ENCODE results near the gene ZFYVE21.

Gene ZFYVE21

DNA sequence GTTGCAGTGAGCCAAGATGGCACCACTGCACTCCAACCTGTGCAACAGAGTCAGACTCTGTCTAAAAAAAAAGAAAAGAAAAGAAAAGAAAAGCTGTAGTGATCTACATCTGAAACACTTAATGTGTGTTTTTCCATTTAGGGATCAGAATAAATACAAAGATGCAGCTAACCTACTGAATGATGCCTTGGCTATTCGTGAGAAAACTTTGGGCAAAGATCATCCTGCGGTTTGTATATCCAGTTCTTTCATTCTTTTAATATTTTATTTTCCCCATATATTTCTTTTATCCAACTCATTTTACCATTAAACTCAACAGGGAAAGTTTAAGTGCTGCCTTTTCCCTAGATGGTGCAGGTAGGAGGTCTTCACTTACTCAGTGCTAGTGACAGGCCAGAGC is 46.2 kb upstream of the ZFYVE21 start:
- H3K27ac ChIP-seq (replicated peaks): no peak overlapping the region
- TF ChIP-seq GABPA (IDR thresholded peaks at IDR 0.05; ENCODE audit: low read depth) (no peak), POLR2AphosphoS5 (IDR thresholded peaks at IDR 0.05; ENCODE audit: low read depth) (no peak), SPI1 (IDR thresholded peaks at IDR 0.05; ENCODE audit: borderline replicate concordance, low read depth) (no peak)
- TF ChIP-seq, protein P1, sequence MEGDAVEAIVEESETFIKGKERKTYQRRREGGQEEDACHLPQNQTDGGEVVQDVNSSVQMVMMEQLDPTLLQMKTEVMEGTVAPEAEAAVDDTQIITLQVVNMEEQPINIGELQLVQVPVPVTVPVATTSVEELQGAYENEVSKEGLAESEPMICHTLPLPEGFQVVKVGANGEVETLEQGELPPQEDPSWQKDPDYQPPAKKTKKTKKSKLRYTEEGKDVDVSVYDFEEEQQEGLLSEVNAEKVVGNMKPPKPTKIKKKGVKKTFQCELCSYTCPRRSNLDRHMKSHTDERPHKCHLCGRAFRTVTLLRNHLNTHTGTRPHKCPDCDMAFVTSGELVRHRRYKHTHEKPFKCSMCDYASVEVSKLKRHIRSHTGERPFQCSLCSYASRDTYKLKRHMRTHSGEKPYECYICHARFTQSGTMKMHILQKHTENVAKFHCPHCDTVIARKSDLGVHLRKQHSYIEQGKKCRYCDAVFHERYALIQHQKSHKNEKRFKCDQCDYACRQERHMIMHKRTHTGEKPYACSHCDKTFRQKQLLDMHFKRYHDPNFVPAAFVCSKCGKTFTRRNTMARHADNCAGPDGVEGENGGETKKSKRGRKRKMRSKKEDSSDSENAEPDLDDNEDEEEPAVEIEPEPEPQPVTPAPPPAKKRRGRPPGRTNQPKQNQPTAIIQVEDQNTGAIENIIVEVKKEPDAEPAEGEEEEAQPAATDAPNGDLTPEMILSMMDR (IDR thresholded peaks at IDR 0.05; ENCODE audit: insufficient read depth, low read length): no peak
- TF ChIP-seq, protein P2, sequence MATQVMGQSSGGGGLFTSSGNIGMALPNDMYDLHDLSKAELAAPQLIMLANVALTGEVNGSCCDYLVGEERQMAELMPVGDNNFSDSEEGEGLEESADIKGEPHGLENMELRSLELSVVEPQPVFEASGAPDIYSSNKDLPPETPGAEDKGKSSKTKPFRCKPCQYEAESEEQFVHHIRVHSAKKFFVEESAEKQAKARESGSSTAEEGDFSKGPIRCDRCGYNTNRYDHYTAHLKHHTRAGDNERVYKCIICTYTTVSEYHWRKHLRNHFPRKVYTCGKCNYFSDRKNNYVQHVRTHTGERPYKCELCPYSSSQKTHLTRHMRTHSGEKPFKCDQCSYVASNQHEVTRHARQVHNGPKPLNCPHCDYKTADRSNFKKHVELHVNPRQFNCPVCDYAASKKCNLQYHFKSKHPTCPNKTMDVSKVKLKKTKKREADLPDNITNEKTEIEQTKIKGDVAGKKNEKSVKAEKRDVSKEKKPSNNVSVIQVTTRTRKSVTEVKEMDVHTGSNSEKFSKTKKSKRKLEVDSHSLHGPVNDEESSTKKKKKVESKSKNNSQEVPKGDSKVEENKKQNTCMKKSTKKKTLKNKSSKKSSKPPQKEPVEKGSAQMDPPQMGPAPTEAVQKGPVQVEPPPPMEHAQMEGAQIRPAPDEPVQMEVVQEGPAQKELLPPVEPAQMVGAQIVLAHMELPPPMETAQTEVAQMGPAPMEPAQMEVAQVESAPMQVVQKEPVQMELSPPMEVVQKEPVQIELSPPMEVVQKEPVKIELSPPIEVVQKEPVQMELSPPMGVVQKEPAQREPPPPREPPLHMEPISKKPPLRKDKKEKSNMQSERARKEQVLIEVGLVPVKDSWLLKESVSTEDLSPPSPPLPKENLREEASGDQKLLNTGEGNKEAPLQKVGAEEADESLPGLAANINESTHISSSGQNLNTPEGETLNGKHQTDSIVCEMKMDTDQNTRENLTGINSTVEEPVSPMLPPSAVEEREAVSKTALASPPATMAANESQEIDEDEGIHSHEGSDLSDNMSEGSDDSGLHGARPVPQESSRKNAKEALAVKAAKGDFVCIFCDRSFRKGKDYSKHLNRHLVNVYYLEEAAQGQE (IDR thresholded peaks at IDR 0.05; ENCODE audit: insufficient replicate concordance, low read depth): no peak
- no peak overlapping the region for H3K4me3 ChIP-seq (replicated peaks; ENCODE audit: insufficient read depth, low read length)
- DNase-seq (ENCODE audit: low read depth in 1 of 2, low spot score in 1 of 2): no peak
- no peaks in the 10 kb centered on the region for H3K27me3 ChIP-seq (ENCODE audit: insufficient read depth, poor library complexity, severe bottlenecking)

DNA sequence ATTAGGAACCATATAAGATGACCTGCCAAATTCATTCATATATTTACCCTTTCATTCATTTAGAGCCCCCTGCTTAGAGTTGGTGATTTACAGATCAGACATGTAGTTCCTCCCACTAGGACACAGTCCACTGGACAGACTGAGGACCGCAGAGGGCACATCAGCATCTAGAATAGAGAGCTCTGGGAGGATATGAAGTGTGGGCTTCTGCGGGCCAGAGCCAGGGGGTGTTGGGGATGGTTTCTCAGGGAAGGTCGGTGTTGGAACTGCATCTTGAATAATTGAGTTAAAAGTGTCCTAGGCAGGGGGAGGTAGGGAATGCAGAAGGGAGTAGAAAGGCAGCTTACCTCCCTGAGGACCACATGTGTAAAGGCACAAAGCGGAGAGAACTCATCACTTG is 43.7 kb upstream of the ZFYVE21 start:
- no peak for DNase-seq (ENCODE audit: low read depth in 1 of 2, low spot score in 1 of 2)
- H3K27me3 ChIP-seq (ENCODE audit: insufficient read depth, poor library complexity, severe bottlenecking): no peaks in the 10 kb centered on the region
- TF ChIP-seq SPI1 (IDR thresholded peaks at IDR 0.05; ENCODE audit: borderline replicate concordance, low read depth): no peak
- TF ChIP-seq, protein P1 (IDR thresholded peaks at IDR 0.05; ENCODE audit: insufficient read depth, low read length): no peak
- TF ChIP-seq POLR2AphosphoS5 (IDR thresholded peaks at IDR 0.05; ENCODE audit: low read depth): no peak
- TF ChIP-seq, protein P2 (IDR thresholded peaks at IDR 0.05; ENCODE audit: insufficient replicate concordance, low read depth): no peak
- TF ChIP-seq GABPA (IDR thresholded peaks at IDR 0.05; ENCODE audit: low read depth): no peak
- no peak overlapping the region for H3K4me3 ChIP-seq (replicated peaks; ENCODE audit: insufficient read depth, low read length)
- H3K27ac ChIP-seq (replicated peaks): no peak overlapping the region

DNA sequence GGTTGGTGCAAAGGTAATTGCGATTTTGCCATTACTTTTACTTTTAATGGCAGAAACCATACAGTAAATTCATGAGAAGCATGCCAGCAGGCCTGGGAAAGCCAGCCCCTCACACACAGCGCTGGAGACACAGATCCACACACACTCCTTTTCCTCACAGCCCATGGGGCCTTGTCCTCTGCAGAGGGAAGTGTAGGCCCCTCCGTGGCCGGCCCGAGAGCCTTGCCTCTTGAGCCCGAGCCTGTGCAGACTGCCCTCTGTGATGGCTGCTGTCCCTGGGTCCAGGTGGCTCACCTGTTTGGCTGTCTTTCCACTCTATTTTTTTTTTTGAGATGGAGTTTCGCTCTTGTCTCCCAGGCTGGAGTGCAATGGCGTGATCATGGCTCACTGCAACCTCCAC is 39.7 kb upstream of the ZFYVE21 start:
- H3K27ac ChIP-seq (replicated peaks): no peak overlapping the region
- TF ChIP-seq, protein P1 (IDR thresholded peaks at IDR 0.05; ENCODE audit: insufficient read depth, low read length): no peak
- no peak for TF ChIP-seq POLR2AphosphoS5 (IDR thresholded peaks at IDR 0.05; ENCODE audit: low read depth)
- no peak for TF ChIP-seq GABPA (IDR thresholded peaks at IDR 0.05; ENCODE audit: low read depth)
- no peak for TF ChIP-seq SPI1 (IDR thresholded peaks at IDR 0.05; ENCODE audit: borderline replicate concordance, low read depth)
- TF ChIP-seq, protein P2 (IDR thresholded peaks at IDR 0.05; ENCODE audit: insufficient replicate concordance, low read depth): no peak
- DNase-seq (ENCODE audit: low read depth in 1 of 2, low spot score in 1 of 2): no peak
- no peak overlapping the region for H3K4me3 ChIP-seq (replicated peaks; ENCODE audit: insufficient read depth, low read length)
- no peaks in the 10 kb centered on the region for H3K27me3 ChIP-seq (ENCODE audit: insufficient read depth, poor library complexity, severe bottlenecking)

Data from HL-60 (cell line).